GM20431 (cell line): Measurements from ENCODE around the gene ARSG.
"Not testable (repeated sequence)": the region's sequence is repeated elsewhere in the genome, so short reads cannot be mapped to it uniquely, and the experiment has no call there.

Source experiments
- in situ Hi-C: fragments of 300-500 bp; cut with MseI, MboI; formaldehyde crosslinking; loops from one replicate; pipeline ENCODE4 v1.15.0; 2020; ENCODE audit warnings: low sequenced_read_pairs; ENCODE audit not compliant: unreplicated experiment

Gene ARSG

DNA sequence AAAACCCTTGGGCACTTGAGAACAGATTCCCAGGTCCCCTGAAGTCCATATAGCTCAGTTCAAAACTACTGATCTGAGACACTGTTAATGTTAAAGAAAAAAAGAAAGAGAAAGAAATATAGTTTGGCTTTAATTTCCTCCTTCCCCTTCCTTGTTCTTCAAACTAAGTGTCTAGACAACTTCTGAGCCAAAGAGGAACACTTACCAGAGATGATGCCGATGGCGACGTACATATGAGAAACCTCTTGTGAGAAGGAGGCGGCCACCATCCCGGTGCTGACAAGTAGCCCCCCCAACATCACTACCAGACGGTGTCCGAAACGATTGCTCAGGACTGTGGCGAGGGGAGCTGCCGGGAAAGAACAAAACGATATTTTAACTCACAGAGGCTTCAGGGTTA is 17.6 kb upstream of the ARSG start:
- in situ Hi-C loops: no loop called here

DNA sequence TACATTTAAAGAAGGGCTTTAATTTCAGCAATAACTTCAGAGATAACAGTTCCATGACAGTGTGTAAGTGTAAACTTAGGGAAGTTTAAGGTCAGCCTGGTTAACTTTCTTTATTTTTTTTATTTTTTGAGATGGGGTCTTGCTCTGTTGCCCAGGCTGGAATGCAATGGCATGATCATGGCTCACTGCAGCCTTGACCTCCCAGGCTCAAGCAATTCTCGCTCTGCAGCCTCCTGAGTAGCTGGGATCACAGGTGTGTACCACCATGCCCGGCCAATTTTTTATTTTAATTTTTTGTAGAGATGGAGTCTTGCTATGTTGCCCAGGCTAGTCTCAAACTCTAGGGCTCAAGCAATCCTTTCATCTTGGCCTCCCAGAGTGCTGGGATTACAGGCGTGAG is 15.0 kb upstream of the ARSG start:
- in situ Hi-C loops: not testable (repeated sequence)

GRCh38 chr17:68277807-68278206 is 13.5 kb upstream of the ARSG start:
- in situ Hi-C loops: no loop called here

- in situ Hi-C loops: not testable (repeated sequence)
Measured at GRCh38 chr17:68281965-68282364, 9.3 kb upstream of the ARSG start.

DNA sequence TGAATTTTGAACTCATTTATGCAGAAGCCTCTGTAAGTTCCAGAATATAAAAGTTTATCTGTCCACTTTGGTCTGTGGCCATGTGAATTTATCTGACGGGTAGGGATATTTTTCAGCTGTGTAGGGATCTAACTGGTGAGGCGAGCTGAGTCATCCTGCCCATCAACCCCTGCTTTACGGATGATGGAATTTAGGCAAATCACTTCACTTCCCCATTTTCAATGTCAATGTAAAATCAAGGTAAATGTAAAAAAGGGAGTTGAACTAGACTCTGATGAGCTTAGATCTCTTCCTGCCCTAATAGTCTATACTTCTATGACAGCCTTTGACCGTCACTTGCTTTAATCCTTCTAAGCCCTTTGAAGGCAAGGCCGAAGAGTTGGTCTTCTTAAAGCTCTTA is 2.9 kb upstream of the ARSG start:
- in situ Hi-C loops: no loop called here

GRCh38 chr17:68288804-68289203 is 2.5 kb upstream of the ARSG start:
- in situ Hi-C loops: no loop called here

- in situ Hi-C loops: no loop called here
Measured at GRCh38 chr17:68289473-68289872, 1.8 kb upstream of the ARSG start.

GRCh38 chr17:68289936-68290267 is 1.4 kb upstream of the ARSG start:
- in situ Hi-C loops: no loop called here

DNA sequence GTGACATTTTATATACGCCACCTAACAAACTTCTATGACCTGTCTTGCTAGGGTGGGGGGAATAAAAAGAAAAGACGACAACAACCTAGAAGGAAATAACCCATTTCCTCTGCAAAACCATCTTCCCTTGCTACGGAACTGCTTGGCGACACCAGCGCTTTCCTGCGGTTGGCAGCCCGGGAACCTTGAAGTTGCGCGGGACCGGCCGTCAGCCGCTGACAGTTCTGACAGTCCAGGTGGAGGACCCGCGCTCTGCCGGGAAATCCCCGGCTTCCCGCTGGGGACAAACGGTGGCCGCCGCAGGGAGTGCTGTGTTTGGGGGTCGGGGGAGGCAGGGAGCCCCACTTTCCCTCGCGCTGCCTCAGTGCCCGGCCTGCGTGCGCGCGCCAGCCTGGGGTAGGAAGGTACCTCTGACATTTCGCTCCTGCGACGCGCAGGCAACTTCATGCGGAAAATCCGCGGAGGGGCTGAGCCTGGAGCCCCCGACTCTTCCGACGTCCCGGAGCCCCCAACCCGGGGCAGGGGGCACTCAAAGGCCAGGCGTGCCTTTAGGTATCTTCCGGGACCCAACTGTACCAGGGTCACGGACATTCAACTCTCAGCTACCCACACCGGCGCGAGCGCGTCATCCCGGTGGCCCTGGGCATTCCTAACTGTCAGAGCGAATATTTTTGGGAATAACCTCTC is 884 bp upstream of the ARSG start:
- in situ Hi-C loops: no loop called here

- in situ Hi-C loops: no loop called here
Measured at GRCh38 chr17:68291836-68292688, 767 bp downstream of the ARSG start.

GRCh38 chr17:68292689-68293040 is 1.4 kb downstream of the ARSG start:
- in situ Hi-C loops: no loop called here

DNA sequence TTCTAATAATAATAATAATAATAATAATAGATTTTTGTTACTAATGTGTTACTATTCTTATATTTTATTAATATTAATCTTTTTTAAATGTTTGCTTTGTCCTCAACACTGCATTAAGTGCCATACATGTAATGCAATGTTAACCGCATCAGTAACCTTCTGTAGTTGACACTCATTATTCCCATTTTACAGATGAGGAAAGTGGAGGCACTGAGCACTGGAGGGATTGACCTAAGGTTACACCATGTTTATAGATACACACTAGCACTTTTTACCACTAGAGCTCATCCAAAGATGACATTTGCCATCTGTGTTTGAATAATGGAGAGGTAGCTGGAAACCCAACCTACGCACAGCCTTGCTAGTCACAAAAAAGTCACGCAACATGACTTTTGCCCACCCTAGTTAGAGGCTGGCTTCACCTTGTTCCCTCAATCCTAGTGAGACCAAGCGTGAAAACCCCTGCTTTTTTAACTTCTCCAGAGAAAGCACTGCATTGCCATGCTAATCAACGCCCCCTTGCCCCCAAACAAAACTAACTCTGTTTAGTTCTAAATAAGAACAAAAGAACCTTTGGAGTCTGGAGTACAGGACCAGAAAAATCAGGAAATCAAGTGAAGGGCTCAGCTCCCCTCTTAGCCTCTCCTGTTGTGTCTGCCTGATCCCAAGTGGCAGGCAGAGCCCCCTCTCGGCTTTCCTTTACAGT is 2.3 kb downstream of the ARSG start:
- in situ Hi-C loops: no loop called here

- in situ Hi-C loops: no loop called here
Measured at GRCh38 chr17:68294196-68294555, 2.9 kb downstream of the ARSG start.

GRCh38 chr17:68294617-68295016 is 3.3 kb downstream of the ARSG start:
- in situ Hi-C loops: no loop called here

GRCh38 chr17:68295086-68295485 is 3.8 kb downstream of the ARSG start:
- in situ Hi-C loops: no loop called here

GRCh38 chr17:68296217-68297191 is 5.2 kb downstream of the ARSG start:
- in situ Hi-C loops: no loop called here

GRCh38 chr17:68297195-68297594 is 5.9 kb downstream of the ARSG start:
- in situ Hi-C loops: no loop called here

- in situ Hi-C loops: no loop called here
Measured at GRCh38 chr17:68298601-68299000, 7.3 kb downstream of the ARSG start.

DNA sequence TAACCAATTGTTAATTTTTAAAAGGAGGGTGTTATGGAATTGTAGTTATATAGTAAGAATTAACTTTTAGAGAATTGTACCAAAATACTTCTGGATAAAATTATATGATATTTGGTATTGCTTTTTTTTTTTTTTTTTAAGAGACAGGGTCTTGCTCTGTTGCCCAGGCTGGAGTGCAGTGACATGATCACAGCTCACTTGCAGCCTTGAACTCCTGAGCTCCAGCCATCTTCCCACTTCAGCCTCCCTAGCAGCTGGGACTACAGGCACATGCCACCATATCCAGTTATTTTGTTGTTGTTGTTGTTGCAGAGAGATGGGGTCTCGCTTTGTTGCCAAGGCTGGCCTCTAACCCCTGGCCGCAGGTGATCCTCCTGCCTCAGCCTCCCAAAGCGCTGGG is 8.5 kb downstream of the ARSG start:
- in situ Hi-C loops: no loop called here

DNA sequence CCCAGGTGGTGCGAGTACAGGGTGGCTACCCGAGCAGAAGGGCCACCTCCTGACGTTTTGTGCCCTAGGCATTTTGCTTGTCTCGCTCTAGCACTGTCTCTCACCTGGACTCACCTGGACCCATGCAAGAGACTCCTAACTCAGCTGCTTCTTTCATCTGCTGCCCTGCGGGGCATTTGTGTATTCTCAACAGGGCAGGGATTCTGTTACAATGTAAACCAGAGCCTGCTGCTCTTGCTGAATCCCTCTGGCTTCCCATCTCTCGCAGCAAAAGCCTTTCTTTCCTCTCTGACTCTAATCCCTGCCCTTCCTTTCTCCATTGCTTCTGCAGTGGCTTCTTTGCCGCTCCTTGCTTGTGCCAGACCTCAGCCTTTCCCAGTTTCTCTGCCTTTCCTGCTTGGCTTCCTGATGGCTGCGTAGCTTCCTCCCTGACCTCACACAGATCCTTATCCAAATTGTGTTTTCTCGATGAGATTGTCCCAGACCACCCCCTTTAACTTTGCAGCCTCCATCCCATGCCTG is 10.2 kb downstream of the ARSG start:
- in situ Hi-C loops: no loop called here
